HUDEP-2 (cell line): Measurements from ENCODE around the gene PABPC3.

Experiments
- DNase-seq, 76 experiments: peaks; one replicate each; lab custom pipeline; 2025; ENCODE audit not compliant: unreplicated experiment in 76 of 76; lab: John Stamatoyannopoulos, UW

The PABPC3 gene

GRCh38 chr13:25110956-25111584, 15.1 kb downstream of the PABPC3 start:
- DNase-seq: no peak

GRCh38 chr13:25111585-25111956, 15.6 kb downstream of the PABPC3 start:
- DNase-seq: no peak

GRCh38 chr13:25112695-25113255, 16.8 kb downstream of the PABPC3 start:
- no peak for DNase-seq

GRCh38 chr13:25114220-25114619, 18.3 kb downstream of the PABPC3 start:
- DNase-seq: peak in 71 of 76 experiments; percentile 6 to 86 (median 64)

GRCh38 chr13:25116044-25116443, 20.1 kb downstream of the PABPC3 start:
- DNase-seq: no peak

- DNase-seq: no peak
These were observed 21.4 kb downstream of the PABPC3 start for GRCh38 chr13:25117312-25117711.

GRCh38 chr13:25118378-25118905, 22.5 kb downstream of the PABPC3 start:
- DNase-seq: no peak

- no peak for DNase-seq
These were observed 35.0 kb downstream of the PABPC3 start for GRCh38 chr13:25130944-25131343.

- no peak for DNase-seq
These were observed 36.0 kb downstream of the PABPC3 start for GRCh38 chr13:25131881-25132420.

GRCh38 chr13:25132751-25133390, 36.9 kb downstream of the PABPC3 start:
- DNase-seq: no peak

- no peak for DNase-seq
These were observed 40.0 kb downstream of the PABPC3 start for GRCh38 chr13:25135896-25136295.

GRCh38 chr13:25136880-25137787, 41.2 kb downstream of the PABPC3 start:
- DNase-seq: no peak

- no peak for DNase-seq
These were observed 41.8 kb downstream of the PABPC3 start for GRCh38 chr13:25137788-25138115.

GRCh38 chr13:25141042-25141441, 45.1 kb downstream of the PABPC3 start:
- no peak for DNase-seq

- no peak for DNase-seq
These were observed 47.8 kb downstream of the PABPC3 start for GRCh38 chr13:25143706-25144105.

GRCh38 chr13:25147638-25148401, 51.9 kb downstream of the PABPC3 start:
- DNase-seq: no peak

- DNase-seq: no peak
These were observed 52.5 kb downstream of the PABPC3 start for GRCh38 chr13:25148402-25148771.
